Suprapubic skin (tissue), 4 donors: ENCODE results near the gene ZNF175.

ENCODE experiments used
- CTCF ChIP-seq, 2 donors: fragments of 200-600 bp in 1 of 2; fragments of 450-650 bp in 1 of 2; sonication (generic) in 1 of 2; IDR thresholded peaks; one replicate each; pipeline ENCODE4 v1.5.1; 2016 to 2019; ENCODE audit warnings: antibody characterized with exemption in 2 of 2, mild to moderate bottlenecking in 1 of 2, moderate library complexity in 1 of 2
- POLR2A ChIP-seq, 2 donors: fragments of 450-650 bp; IDR thresholded peaks; one replicate each; pipeline ENCODE4 v1.6.1; 2017; ENCODE audit warnings: antibody characterized with exemption in 2 of 2, mild to moderate bottlenecking in 2 of 2, moderate library complexity in 2 of 2
- POLR2AphosphoS5 ChIP-seq, 3 donors: sonication (generic); formaldehyde crosslinking; IDR thresholded peaks; one replicate each; pipeline ENCODE4 v1.6.1; 2017; ENCODE audit warnings: antibody characterized with exemption in 3 of 3

GRCh38 chr19:51586103-51586728, 15.1 kb downstream of the ZNF175 start:
- TF ChIP-seq POLR2A (IDR thresholded peaks at IDR 0.05) (no peak), CTCF (IDR thresholded peaks at IDR 0.05) (no peak), POLR2AphosphoS5 (IDR thresholded peaks at IDR 0.05) (no peak)
